GM11168 (cell line): ENCODE data around the gene HEG1.

Experiments
- in situ Hi-C: fragments of 300-500 bp; cut with MboI; formaldehyde crosslinking; loops from one replicate; pipeline ENCODE4 v1.12.0; 2022; ENCODE audit warnings: low sequenced_read_pairs; ENCODE audit not compliant: unreplicated experiment

Gene HEG1

DNA sequence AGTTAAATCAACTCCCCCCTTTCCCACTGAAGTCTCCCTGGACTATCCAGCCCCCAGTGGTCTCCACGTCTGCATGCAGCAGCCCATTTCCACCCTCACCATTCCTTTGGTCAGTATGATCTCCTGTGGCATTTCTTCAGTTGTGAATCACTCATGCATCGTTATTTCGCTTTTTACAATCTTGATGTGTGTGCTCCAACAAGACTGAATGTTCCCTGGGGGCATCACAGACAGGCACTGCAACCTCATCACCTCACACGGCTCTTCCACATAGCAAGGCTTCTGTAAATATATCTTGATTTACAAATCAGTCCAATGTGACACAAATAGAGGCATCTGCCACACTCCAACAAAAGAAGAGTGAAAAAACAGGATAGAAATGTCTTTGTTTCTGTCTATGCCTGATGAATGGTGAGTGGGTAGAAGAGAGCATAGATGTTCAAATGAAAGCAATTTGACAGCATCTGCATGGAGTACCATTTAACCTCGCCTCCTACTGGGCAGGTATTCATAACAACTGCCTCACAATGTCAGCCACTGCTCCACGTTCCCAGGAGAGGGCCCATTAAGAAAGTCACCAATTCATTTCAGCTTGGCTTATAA, 5.2 kb downstream of the HEG1 start:
- in situ Hi-C loops: no loop called here

GRCh38 chr3:125048282-125048681, 7.5 kb downstream of the HEG1 start:
- in situ Hi-C loops: no loop called here

- in situ Hi-C loops: no loop called here
Observed at GRCh38 chr3:125045965-125046364, 9.8 kb downstream of the HEG1 start.

- in situ Hi-C loops: no loop called here
Observed at GRCh38 chr3:125045194-125045593, 10.6 kb downstream of the HEG1 start.

GRCh38 chr3:125043599-125044151, 12.1 kb downstream of the HEG1 start:
- in situ Hi-C loops: no loop called here

- in situ Hi-C loops: no loop called here
Observed at GRCh38 chr3:125042725-125043406, 12.9 kb downstream of the HEG1 start.

- in situ Hi-C loops: no loop called here
Observed at GRCh38 chr3:125039131-125040100, 16.4 kb downstream of the HEG1 start.

DNA sequence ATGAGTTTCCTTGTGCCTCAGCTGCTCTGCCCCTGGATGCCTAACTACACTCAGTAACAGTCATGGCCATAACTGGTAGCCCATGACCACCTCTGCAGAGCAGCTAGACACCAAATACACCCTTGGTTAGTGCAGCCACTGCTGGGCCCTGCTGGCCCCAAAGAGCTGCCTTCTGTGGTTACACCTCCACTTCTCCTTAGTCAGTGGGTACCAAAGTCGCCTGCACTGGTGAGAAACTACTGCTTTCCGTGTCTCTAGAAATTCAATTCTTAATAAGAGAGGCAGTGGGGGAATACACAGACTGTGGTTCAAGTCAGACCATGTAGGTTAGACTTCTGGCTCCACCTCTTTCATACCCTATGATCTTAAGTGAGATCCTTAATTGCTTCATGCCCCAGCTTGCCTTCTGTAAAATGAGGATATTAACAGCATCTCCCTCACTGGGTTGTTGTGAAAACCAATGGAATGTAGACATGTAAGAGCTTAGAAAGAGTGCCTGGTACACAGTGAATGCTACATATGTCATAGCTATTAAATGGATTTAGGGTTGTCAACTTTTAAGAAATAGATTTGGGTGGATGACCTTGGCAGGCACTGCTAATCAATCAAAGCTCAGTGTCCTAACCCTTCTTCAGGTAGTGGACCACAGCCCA, 18.2 kb downstream of the HEG1 start:
- in situ Hi-C loops: no loop called here

GRCh38 chr3:125035217-125035616, 20.6 kb downstream of the HEG1 start:
- in situ Hi-C loops: no loop called here

DNA sequence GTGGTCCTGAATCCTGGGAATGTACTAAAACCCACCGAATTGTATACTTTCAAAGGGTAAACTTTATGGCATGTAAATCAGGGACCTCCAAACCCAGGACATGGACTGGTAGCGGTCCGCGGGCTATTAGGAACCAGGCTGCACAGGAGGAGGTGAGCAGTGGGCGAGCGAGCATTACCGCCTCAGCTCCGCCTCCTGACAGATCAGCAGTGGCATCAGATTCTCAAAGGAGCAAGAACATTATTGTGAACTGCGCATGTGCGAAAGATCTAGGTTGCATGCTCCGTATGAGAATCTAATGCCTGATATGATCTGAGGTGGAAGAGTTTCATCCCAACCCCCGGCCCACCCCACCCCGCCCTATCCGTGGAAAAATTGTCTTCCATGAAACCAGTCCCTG, 22.2 kb downstream of the HEG1 start:
- in situ Hi-C loops: no loop called here

- in situ Hi-C loops: no loop called here
Observed at GRCh38 chr3:125033135-125033534, 22.7 kb downstream of the HEG1 start.

GRCh38 chr3:125032683-125033082, 23.1 kb downstream of the HEG1 start:
- in situ Hi-C loops: no loop called here

- in situ Hi-C loops: no loop called here
Observed at GRCh38 chr3:125032100-125032643, 23.6 kb downstream of the HEG1 start.

- in situ Hi-C loops: no loop called here
Observed at GRCh38 chr3:125031544-125031943, 24.3 kb downstream of the HEG1 start.

GRCh38 chr3:125028657-125029056, 27.1 kb downstream of the HEG1 start:
- in situ Hi-C loops: no loop called here

- in situ Hi-C loops: no loop called here
Observed at GRCh38 chr3:125025642-125026041, 30.2 kb downstream of the HEG1 start.

DNA sequence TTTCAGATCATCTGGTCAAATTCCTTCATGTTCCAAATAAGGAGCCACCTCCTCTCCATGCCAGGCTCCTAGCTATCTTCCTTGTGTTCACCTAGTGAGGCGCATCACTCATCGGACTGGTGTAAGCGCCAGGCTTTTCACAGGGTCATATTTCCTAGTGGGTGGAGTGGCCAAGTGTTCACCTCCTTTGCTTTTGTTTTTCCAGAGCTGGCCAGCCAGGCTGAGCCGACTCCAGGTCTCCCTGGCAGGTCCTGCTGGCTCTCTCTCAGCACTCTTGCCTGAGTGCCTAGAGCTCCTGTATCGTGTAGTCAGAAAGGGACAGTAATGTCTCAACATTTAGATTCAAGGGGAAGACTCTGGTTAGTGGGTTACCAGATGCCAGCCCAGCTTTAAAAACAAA, 31.0 kb downstream of the HEG1 start:
- in situ Hi-C loops: no loop called here

- in situ Hi-C loops: no loop called here
Observed at GRCh38 chr3:125023833-125024555, 31.8 kb downstream of the HEG1 start.

- in situ Hi-C loops: no loop called here
Observed at GRCh38 chr3:125022206-125022605, 33.6 kb downstream of the HEG1 start.
